ENCODE data around the gene PLVAP. TPM values are rescaled to one million over a fixed set of nuclear protein-coding genes. Genes with fewer than 3 reads are reported as not detected.
A peak's percentile ranks its signal among the peaks of the same experiment; 100 is the strongest.

Gene PLVAP
- total RNA-seq, 1 experiment from 2014 or later, result not detected

- Histone ChIP-seq H3K18ac (ENCODE audit: insufficient read length, low read depth, low read length) (no peak overlapping the region), H2BK120ac (ENCODE audit: low read depth, low read length, poor library complexity, severe bottlenecking) (no peak overlapping the region), H3K9me3 (ENCODE audit: control insufficient read depth, low read depth, low read length) (no peaks in the 10 kb centered on the region), H4K91ac (ENCODE audit: insufficient read length, low read depth, low read length) (no peak overlapping the region), H2BK5ac (ENCODE audit: insufficient read length, low read length) (no peak overlapping the region), H3K27ac (ENCODE audit: insufficient read length, low read depth, low read length) (no peak overlapping the region), H2BK12ac (ENCODE audit: insufficient read length, low read depth, low read length) (no peak overlapping the region), H3K4me1 (ENCODE audit: insufficient read depth, low read length) (peaks cover 2% of the 10 kb centered on the region; the same call in 1 of the 2 replicates), H2AK5ac (ENCODE audit: insufficient read length, low read length) (no peak overlapping the region), H3K23me2 (ENCODE audit: insufficient read length, low read depth, low read length, poor library complexity, severe bottlenecking) (peaks cover 25% of the 10 kb centered on the region), H4K5ac (ENCODE audit: insufficient read length, low read depth, low read length) (no peak overlapping the region), H2BK20ac (ENCODE audit: low read depth, low read length, poor library complexity, severe bottlenecking) (no peak overlapping the region), H2AFZ (ENCODE audit: low read length) (no peak overlapping the region), H3K23ac (ENCODE audit: insufficient read length, low read depth, low read length) (no peak overlapping the region), H2BK15ac (ENCODE audit: low read depth, low read length) (no peak overlapping the region), H4K20me1 (ENCODE audit: control insufficient read depth, insufficient read depth, insufficient read length) (no peaks in the 10 kb centered on the region), H3K14ac (ENCODE audit: insufficient read depth, low read length) (no peak overlapping the region), H3K4me2 (ENCODE audit: insufficient read depth, insufficient read length, low read length) (peak overlapping the region; percentile 86), H3T11ph (ENCODE audit: low read length) (no peak overlapping the region), H3K79me2 (ENCODE audit: insufficient read depth, low read length) (no peaks in the 10 kb centered on the region), H3K27me3 (ENCODE audit: insufficient read depth, low read length) (no peaks in the 10 kb centered on the region), H3K9ac (ENCODE audit: extremely low read depth, insufficient read length, low read length) (peak overlapping the region; percentile 68), H3K4ac (ENCODE audit: low read depth, low read length) (no peak overlapping the region), H3K56ac (ENCODE audit: insufficient read length, low read depth, low read length) (no peak overlapping the region), H3K79me1 (ENCODE audit: insufficient read depth, low read depth, low read length, poor library complexity, severe bottlenecking) (no peaks in the 10 kb centered on the region), H4K8ac (replicated peaks; ENCODE audit: insufficient read length, low read depth, low read length) (no peak overlapping the region)
- peaks cover under 1% of the 10 kb centered on the region; the same call in 1 of the 2 replicates for H3K27me3 Mint-ChIP-seq (ENCODE audit: low read depth)
- DNase-seq, result no peak
- peak overlapping the region in 2 of 3 experiments; percentile 85 to 97; a peak in 3 of 7 replicates for H3K27ac Mint-ChIP-seq
- peaks cover 11 to 26% (median 25%) of the 10 kb centered on the region in 3 experiments; a peak in 6 of 7 replicates for H3K36me3 Mint-ChIP-seq (ENCODE audit: insufficient read depth in 1 of 3, low read depth in 3 of 3)
- TF ChIP-seq CTCF (conservative IDR thresholded peaks at IDR 0.05), result no peak
- peaks cover 22 to 47% of the 10 kb centered on the region in 2 experiments for H3K4me1 Mint-ChIP-seq
- H3K9me3 Mint-ChIP-seq, result no peaks in the 10 kb centered on the region
- H3K4me3 Mint-ChIP-seq, result peak overlapping the region; percentile 97 to 98
- no CpG with 5 or more reads among the region's 50 CpGs for whole genome bisulfite sequencing (ENCODE audit: extremely low coverage, insufficient read length, low lambda C conversion rate)
Measured at GRCh38 chr19:17337675-17338432, 39.3 kb downstream of the PLVAP start.
